MCF 10A (cell line): ENCODE results near the gene NECTIN4. TPM values are rescaled to one million over a fixed set of nuclear protein-coding genes. Genes with fewer than 3 reads are reported as not detected.

Experiments
- BruUV-seq: library from RNA; stranded (reverse); fragments of 400-500 nt; replicated peaks from 2 replicates; lab custom pipeline; 2021; lab: Mats Ljungman, UMichigan
- CTCF ChIA-PET: fragments of 300-600 bp; sonication (Branson Sonifier 250); formaldehyde crosslinking; extraction: SDS; loops from one replicate; lab custom pipeline; 2021; ENCODE audit warnings: antibody characterized with exemption, inconsistent platforms; lab: Yijun Ruan, JAX
- POLR2A ChIA-PET: fragments of 300-600, 350-650 bp; sonication (Branson Sonifier 250); formaldehyde crosslinking; extraction: SDS; loops from one replicate; lab custom pipeline; 2020; ENCODE audit warnings: antibody characterized with exemption, inconsistent platforms; lab: Yijun Ruan, JAX
- DNase-seq: peaks from one replicate; pipeline ENCODE4 v3.0.0-alpha.2; 2018; ENCODE audit not compliant: unreplicated experiment
- H3K27ac Mint-ChIP-seq: one replicate; pipeline ENCODE4 v1.8.0; 2022; ENCODE audit warnings: mild to moderate bottlenecking, low read depth, mixed read lengths; ENCODE audit not compliant: unreplicated experiment
- H3K27me3 Mint-ChIP-seq: one replicate; pipeline ENCODE4 v1.8.0; 2022; ENCODE audit warnings: mixed read lengths; ENCODE audit not compliant: insufficient read depth, unreplicated experiment
- H3K36me3 Mint-ChIP-seq: one replicate; pipeline ENCODE4 v1.8.0; 2022; ENCODE audit warnings: mild to moderate bottlenecking, moderate library complexity, mixed read lengths; ENCODE audit not compliant: insufficient read depth, unreplicated experiment
- H3K4me1 Mint-ChIP-seq: one replicate; pipeline ENCODE4 v1.8.0; 2022; ENCODE audit warnings: mixed read lengths; ENCODE audit not compliant: insufficient read depth, unreplicated experiment
- H3K4me3 Mint-ChIP-seq: one replicate; pipeline ENCODE4 v1.8.0; 2022; ENCODE audit warnings: mild to moderate bottlenecking, moderate library complexity, mixed read lengths; ENCODE audit not compliant: unreplicated experiment
- H3K9me3 Mint-ChIP-seq: one replicate; pipeline ENCODE4 v1.8.0; 2022; ENCODE audit warnings: mixed read lengths; ENCODE audit not compliant: unreplicated experiment
- intact Hi-C: fragments of 100-400 bp; cut with micrococcal nuclease; formaldehyde crosslinking; loops from 2 replicates; pipeline ENCODE4 v1.14.1; 2022
- total RNA-seq: library from RNA; stranded (reverse); gene quantifications from 2 replicates; pipeline ENCODE4 v1.2.3, GENCODE V29; 2022
- TF ChIP-seq, protein P1 (sequence below): fragments of 200-600 bp; IDR thresholded peaks from one replicate; pipeline ENCODE4 v1.8.0; 2022; ENCODE audit warnings: antibody characterized with exemption, mild to moderate bottlenecking; ENCODE audit not compliant: unreplicated experiment

NECTIN4 gene
- total RNA-seq, 1 experiment from 2014 or later = 7.0 TPM

GRCh38 chr1:161044908-161045735, 44.2 kb downstream of the NECTIN4 start:
- H3K36me3 Mint-ChIP-seq = peaks cover 18% of the 10 kb centered on the region
- peak overlapping the region; percentile 99 for H3K27ac Mint-ChIP-seq
- ChIA-PET CTCF (interaction anchor here (0.5 to 5.0 kb wide), 30 partner anchors 10 to 788 kb away, joined by 3 to 58 read pairs (median 4); partner anchors contain the start of genes F11R, KLHDC9, NIT1 and PFDN2), POLR2A (interaction anchor here (0.6 to 7.3 kb wide), 43 partner anchors 9 to 703 kb away, joined by 3 to 371 read pairs (median 7); partner anchors contain the start of genes DEDD, F11R, KLHDC9 and NDUFS2)
- H3K4me1 Mint-ChIP-seq = peaks cover 18% of the 10 kb centered on the region
- TSS peak; percentile 67 for BruUV-seq
- TF ChIP-seq, protein P1, sequence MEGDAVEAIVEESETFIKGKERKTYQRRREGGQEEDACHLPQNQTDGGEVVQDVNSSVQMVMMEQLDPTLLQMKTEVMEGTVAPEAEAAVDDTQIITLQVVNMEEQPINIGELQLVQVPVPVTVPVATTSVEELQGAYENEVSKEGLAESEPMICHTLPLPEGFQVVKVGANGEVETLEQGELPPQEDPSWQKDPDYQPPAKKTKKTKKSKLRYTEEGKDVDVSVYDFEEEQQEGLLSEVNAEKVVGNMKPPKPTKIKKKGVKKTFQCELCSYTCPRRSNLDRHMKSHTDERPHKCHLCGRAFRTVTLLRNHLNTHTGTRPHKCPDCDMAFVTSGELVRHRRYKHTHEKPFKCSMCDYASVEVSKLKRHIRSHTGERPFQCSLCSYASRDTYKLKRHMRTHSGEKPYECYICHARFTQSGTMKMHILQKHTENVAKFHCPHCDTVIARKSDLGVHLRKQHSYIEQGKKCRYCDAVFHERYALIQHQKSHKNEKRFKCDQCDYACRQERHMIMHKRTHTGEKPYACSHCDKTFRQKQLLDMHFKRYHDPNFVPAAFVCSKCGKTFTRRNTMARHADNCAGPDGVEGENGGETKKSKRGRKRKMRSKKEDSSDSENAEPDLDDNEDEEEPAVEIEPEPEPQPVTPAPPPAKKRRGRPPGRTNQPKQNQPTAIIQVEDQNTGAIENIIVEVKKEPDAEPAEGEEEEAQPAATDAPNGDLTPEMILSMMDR = no peak
- peak overlapping the region; percentile 93 for H3K4me3 Mint-ChIP-seq
- peaks cover 10% of the 10 kb centered on the region for H3K9me3 Mint-ChIP-seq
- intact Hi-C loops = loop anchor here (1.0 to 10.0 kb wide), 3 partner anchors 52 to 90 kb away; partner anchors contain the start of gene DEDD
- H3K27me3 Mint-ChIP-seq = no peaks in the 10 kb centered on the region
- peak; percentile 66 for DNase-seq

DNA sequence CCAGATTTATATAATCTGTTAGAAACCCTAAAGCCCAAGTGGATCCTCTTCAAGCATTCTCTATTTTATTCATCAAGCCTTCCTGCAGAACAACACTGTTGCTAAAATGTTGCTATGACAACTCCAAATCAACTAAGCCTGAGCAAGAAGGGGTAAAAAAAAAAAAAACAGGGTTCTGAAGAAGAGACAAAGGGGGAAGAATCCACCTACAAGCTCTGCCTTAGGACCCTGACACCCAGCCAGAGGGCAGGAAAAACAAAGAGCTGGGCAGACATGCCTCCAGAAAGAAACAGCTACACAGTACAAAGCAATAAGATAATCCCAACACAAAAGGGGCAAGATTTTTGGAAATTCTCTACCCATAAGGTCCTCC, 44.8 kb downstream of the NECTIN4 start:
- peaks cover 24% of the 10 kb centered on the region for H3K36me3 Mint-ChIP-seq

GRCh38 chr1:161039546-161039945, 49.8 kb downstream of the NECTIN4 start:
- Mint-ChIP-seq H3K4me1 (peaks cover 23% of the 10 kb centered on the region), H3K36me3 (peaks cover 33% of the 10 kb centered on the region), H3K9me3 (no peaks in the 10 kb centered on the region), H3K27me3 (no peaks in the 10 kb centered on the region), H3K4me3 (peak overlapping the region; percentile 81), H3K27ac (no peak overlapping the region)
- ChIA-PET CTCF (interaction anchor here (0.6 to 7.0 kb wide), 14 partner anchors 12 to 781 kb away, joined by 3 to 89 read pairs (median 4); partner anchors contain the start of genes ARHGAP30, DEDD and KLHDC9), POLR2A (interaction anchor here (0.7 to 4.5 kb wide), 13 partner anchors 14 to 114 kb away, joined by 3 to 107 read pairs (median 4); partner anchors contain the start of genes DEDD, F11R, KLHDC9 and NIT1)
- BruUV-seq = no TSS peak
- TF ChIP-seq, protein P1 = no peak
- intact Hi-C loops = no loop called here
- no peak for DNase-seq

More for the DNA sequence above, 44.8 kb downstream of the NECTIN4 start:
- H3K4me3 Mint-ChIP-seq = peak overlapping the region; percentile 93
- TF ChIP-seq, protein P1 = no peak
- ChIA-PET CTCF (interaction anchor here (0.5 to 5.0 kb wide), 21 partner anchors 11 to 787 kb away, joined by 3 to 58 read pairs (median 4); partner anchors contain the start of genes F11R, KLHDC9, NIT1 and PFDN2), POLR2A (interaction anchor here (0.6 to 7.3 kb wide), 22 partner anchors 10 to 269 kb away, joined by 3 to 371 read pairs (median 16); partner anchors contain the start of genes DEDD, F11R, KLHDC9 and PPOX)
- H3K4me1 Mint-ChIP-seq = peaks cover 18% of the 10 kb centered on the region
- peaks cover 10% of the 10 kb centered on the region for H3K9me3 Mint-ChIP-seq
- DNase-seq = no peak
- intact Hi-C loops = loop anchor here (10.0 kb wide), 1 partner anchor 90 kb away; the partner anchor contains the start of gene DEDD
- peak overlapping the region; percentile 99 for H3K27ac Mint-ChIP-seq
- H3K27me3 Mint-ChIP-seq = no peaks in the 10 kb centered on the region
- BruUV-seq = no TSS peak

DNA sequence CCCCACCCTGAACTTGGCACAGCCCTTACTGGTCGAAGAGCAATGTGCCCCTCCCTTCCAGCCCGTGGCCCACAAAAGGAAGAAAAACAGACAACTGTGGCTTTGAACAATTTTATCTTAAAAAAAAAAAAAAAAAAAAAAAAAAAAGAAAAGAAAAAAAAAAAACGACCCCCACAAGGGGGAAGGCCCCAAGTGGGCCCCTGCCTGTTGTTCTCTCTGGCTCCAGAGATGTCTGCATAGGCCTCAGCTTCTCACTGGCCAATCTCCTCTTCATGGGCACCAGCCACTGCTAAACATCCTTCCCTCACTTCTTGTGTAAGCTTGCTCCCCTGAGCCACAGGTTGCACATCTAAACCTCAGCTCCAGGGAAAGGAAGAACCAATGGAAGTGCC, 50.2 kb downstream of the NECTIN4 start:
- no peaks in the 10 kb centered on the region for H3K9me3 Mint-ChIP-seq
- no TSS peak for BruUV-seq
- DNase-seq = no peak
- TF ChIP-seq, protein P1 = no peak
- peaks cover 19% of the 10 kb centered on the region for H3K4me1 Mint-ChIP-seq
- H3K36me3 Mint-ChIP-seq = peaks cover 33% of the 10 kb centered on the region
- peak overlapping the region; percentile 76 for H3K27ac Mint-ChIP-seq
- POLR2A ChIA-PET = interaction anchor here (0.7 to 4.5 kb wide), 12 partner anchors 9 to 115 kb away, joined by 3 to 107 read pairs (median 4); partner anchors contain the start of genes DEDD, F11R, NIT1 and PFDN2
- intact Hi-C loops = no loop called here
- H3K27me3 Mint-ChIP-seq = no peaks in the 10 kb centered on the region
- peak overlapping the region; percentile 81 for H3K4me3 Mint-ChIP-seq
- CTCF ChIA-PET = interaction anchor here (0.6 to 7.0 kb wide), 11 partner anchors 12 to 891 kb away, joined by 3 to 89 read pairs (median 4); partner anchors contain the start of genes DEDD, KLHDC9 and NDUFS2
